PFSK-1 (cell line): ENCODE results near the gene GUCY2D.
A peak's percentile ranks its signal among the peaks of the same experiment; 100 is the strongest.

Experiments used
- FOXP2 ChIP-seq: optimal IDR thresholded peaks from 2 replicates; pipeline ENCODE3; 2011; ENCODE audit warnings: borderline replicate concordance, control low read depth, inconsistent platforms; ENCODE audit not compliant: insufficient read depth; ENCODE audit errors: extremely low read length, extremely low read depth
- POLR2AphosphoS5 ChIP-seq: IDR thresholded peaks from 2 replicates; pipeline ENCODE4 v1.6.1; 2012; ENCODE audit warnings: low read depth, mild to moderate bottlenecking, control low read depth, low read length, moderate library complexity
- REST ChIP-seq, 2 experiments: IDR thresholded peaks; 2 replicates each; pipeline versions ENCODE4 v1.6.1 to v1.8.0; 2011 to 2012; ENCODE audit warnings: low read depth in 2 of 2, low read length in 2 of 2, control low read depth in 1 of 2, inconsistent platforms in 1 of 2, mild to moderate bottlenecking in 1 of 2, moderate library complexity in 1 of 2; ENCODE audit not compliant: insufficient read depth in 1 of 2
- SIN3A ChIP-seq: IDR thresholded peaks from 2 replicates; pipeline ENCODE4 v1.6.1; 2012; ENCODE audit warnings: mild to moderate bottlenecking, low read length, moderate library complexity, borderline replicate concordance; ENCODE audit not compliant: insufficient read depth
- TAF1 ChIP-seq: IDR thresholded peaks from 2 replicates; pipeline ENCODE4 v1.6.1; 2012; ENCODE audit warnings: low read length, control low read depth, borderline replicate concordance; ENCODE audit not compliant: insufficient read depth

The GUCY2D gene

GRCh38 chr17:8052256-8053252, 50.1 kb downstream of the GUCY2D start:
- TF ChIP-seq REST (IDR thresholded peaks at IDR 0.05; ENCODE audit: insufficient read depth in 1 of 2, low read depth in 2 of 2, low read length in 2 of 2), result no peak
- no peak for TF ChIP-seq TAF1
- no peak for TF ChIP-seq FOXP2
- TF ChIP-seq SIN3A, result no peak
- TF ChIP-seq POLR2AphosphoS5, result no peak

GRCh38 chr17:8053600-8053999, 51.2 kb downstream of the GUCY2D start:
- TF ChIP-seq TAF1 (no peak), REST (IDR thresholded peaks at IDR 0.05; ENCODE audit: insufficient read depth in 1 of 2, low read depth in 2 of 2, low read length in 2 of 2) (no peak), SIN3A (no peak), POLR2AphosphoS5 (no peak), FOXP2 (no peak)

- TF ChIP-seq SIN3A, result no peak
- TF ChIP-seq FOXP2, result no peak
- TF ChIP-seq POLR2AphosphoS5, result no peak
- no peak for TF ChIP-seq REST (IDR thresholded peaks at IDR 0.05; ENCODE audit: insufficient read depth in 1 of 2, low read depth in 2 of 2, low read length in 2 of 2)
Observed at GRCh38 chr17:8055851-8056231, 53.4 kb downstream of the GUCY2D start.

GRCh38 chr17:8056232-8056975, 54.0 kb downstream of the GUCY2D start:
- 0 out of 4 replicates have a peak, but pooled peaks of 1 of the 2 experiments have one; percentile 21 for TF ChIP-seq REST (IDR thresholded peaks at IDR 0.05; ENCODE audit: insufficient read depth in 1 of 2, low read depth in 2 of 2, low read length in 2 of 2)
- no peak for TF ChIP-seq FOXP2
- TF ChIP-seq SIN3A, result no peak
